HEK293 (cell line): ENCODE data around the gene AQP10.

ENCODE experiments used
- CTCF ChIP-seq: fragments of 450-650 bp; formaldehyde crosslinking; IDR thresholded peaks from 2 replicates; pipeline ENCODE4 v1.5.1; 2016; ENCODE audit warnings: missing biosample characterization, missing genetic modification characterization
- SP2 ChIP-seq: fragments of 450-650 bp; formaldehyde crosslinking; IDR thresholded peaks from 2 replicates; pipeline ENCODE4 v1.5.1; 2016; ENCODE audit warnings: missing biosample characterization, missing genetic modification characterization
- ZBTB11 ChIP-seq: fragments of 450-650 bp; formaldehyde crosslinking; conservative IDR thresholded peaks from 2 replicates; pipeline ENCODE4 v1.5.1; 2016; ENCODE audit warnings: low read depth, missing biosample characterization, missing genetic modification characterization
- ZBTB7A ChIP-seq: fragments of 450-650 bp; formaldehyde crosslinking; IDR thresholded peaks from 2 replicates; pipeline ENCODE4 v1.5.1; 2016; ENCODE audit warnings: low read depth, missing biosample characterization, missing genetic modification characterization

- TF ChIP-seq ZBTB11 (tag by site-specific recombination) (no peak), CTCF (tag by site-specific recombination) (no peak), SP2 (tag by site-specific recombination) (no peak), ZBTB7A (tag by site-specific recombination) (no peak)
Observed at GRCh38 chr1:154337253-154337894, 16.5 kb downstream of the AQP10 start.
